CD14-positive monocyte (primary cell): Measurements from ENCODE around the gene RCE1. TPM values are rescaled to one million over a fixed set of nuclear protein-coding genes. Genes with fewer than 3 reads are reported as not detected.

Experiments used
- DNase-seq, 3 donors: peaks; one replicate each; pipeline ENCODE4 v3.0.0-alpha.2; 2011 to 2022
- H2AFZ ChIP-seq: 2 replicates; pipeline ENCODE4 v1.6.0; 2012; ENCODE audit warnings: mild to moderate bottlenecking, low read depth, low read length, inconsistent platforms; ENCODE audit not compliant: insufficient read depth, poor library complexity, severe bottlenecking
- H3K27ac ChIP-seq, 2 donors: 1 replicate in 1 of 2; 2 replicates in 1 of 2; pipeline ENCODE4 v1.5.1; 2012 to 2013; ENCODE audit warnings: low read length in 2 of 2, control low read depth in 1 of 2, inconsistent platforms in 1 of 2, low read depth in 1 of 2, mild to moderate bottlenecking in 1 of 2
- H3K27me3 ChIP-seq, 2 donors: one replicate each; pipeline versions ENCODE4 v1.6.0 to v1.6.1; 2011 to 2013; ENCODE audit warnings: low read length in 2 of 2; ENCODE audit not compliant: control insufficient read depth in 2 of 2, insufficient read depth in 2 of 2
- H3K36me3 ChIP-seq, 2 donors: replicated peaks in 1 of 2; 1 replicate in 1 of 2; 2 replicates in 1 of 2; pipeline versions ENCODE4 v1.5.1 to v1.6.1; 2012 to 2013; ENCODE audit warnings: low read length in 2 of 2, control low read depth in 1 of 2, inconsistent platforms in 1 of 2, mild to moderate bottlenecking in 1 of 2; ENCODE audit not compliant: insufficient read depth in 2 of 2, control insufficient read depth in 1 of 2
- H3K4me1 ChIP-seq, 2 donors: 1 replicate in 1 of 2; 2 replicates in 1 of 2; pipeline versions ENCODE4 v1.5.1 to v1.6.1; 2012 to 2013; ENCODE audit warnings: low read length in 2 of 2, control low read depth in 1 of 2, inconsistent platforms in 1 of 2, mild to moderate bottlenecking in 1 of 2, moderate library complexity in 1 of 2; ENCODE audit not compliant: insufficient read depth in 2 of 2, control insufficient read depth in 1 of 2
- H3K4me2 ChIP-seq: replicated peaks from 2 replicates; pipeline ENCODE3; 2012; ENCODE audit warnings: low read length, moderate library complexity, mild to moderate bottlenecking; ENCODE audit not compliant: poor library complexity, severe bottlenecking; ENCODE audit errors: extremely low read depth
- H3K4me3 ChIP-seq, 3 experiments: fragments of 200-600 bp in 1 of 3; sonication (generic) in 1 of 3; replicated peaks in 1 of 3; 1 replicate in 2 of 3; 2 replicates in 1 of 3; pipeline ENCODE4 v1.5.1; 2011 to 2013; ENCODE audit warnings: low read length in 3 of 3, mild to moderate bottlenecking in 3 of 3, control low read depth in 2 of 3, low read depth in 2 of 3, inconsistent platforms in 1 of 3, moderate library complexity in 1 of 3
- H3K79me2 ChIP-seq: 2 replicates; pipeline ENCODE4 v1.6.0; 2012; ENCODE audit warnings: mild to moderate bottlenecking, control low read depth, inconsistent platforms, low read length, moderate library complexity; ENCODE audit not compliant: insufficient read depth
- H3K9ac ChIP-seq: 2 replicates; pipeline ENCODE4 v1.6.0; 2017; ENCODE audit warnings: low read length, mild to moderate bottlenecking; ENCODE audit not compliant: insufficient read depth, poor library complexity, severe bottlenecking
- H3K9me3 ChIP-seq, 2 donors: replicated peaks in 1 of 2; 1 replicate in 1 of 2; 2 replicates in 1 of 2; pipeline versions ENCODE4 v1.5.1 to v1.6.1; 2012 to 2013; ENCODE audit warnings: low read length in 2 of 2, control low read depth in 1 of 2; ENCODE audit not compliant: control insufficient read depth in 1 of 2, insufficient read depth in 1 of 2
- H4K20me1 ChIP-seq: 2 replicates; pipeline ENCODE4 v1.6.0; 2012; ENCODE audit warnings: mild to moderate bottlenecking, low read length, control low read depth, moderate library complexity; ENCODE audit not compliant: insufficient read depth
- H3K27ac Mint-ChIP-seq, 7 donors: one replicate each; pipeline ENCODE4 v1.8.0; 2020; ENCODE audit warnings: mild to moderate bottlenecking in 7 of 7, mixed read lengths in 7 of 7, moderate library complexity in 6 of 7, inconsistent platforms in 2 of 7
- H3K27me3 Mint-ChIP-seq, 3 donors: one replicate each; pipeline ENCODE4 v1.8.0; 2021 to 2022; ENCODE audit warnings: low read depth in 3 of 3, mild to moderate bottlenecking in 3 of 3, mixed read lengths in 3 of 3, moderate library complexity in 3 of 3, inconsistent platforms in 1 of 3
- H3K36me3 Mint-ChIP-seq, 2 donors: one replicate each; pipeline ENCODE4 v1.8.0; 2020; ENCODE audit warnings: mixed read lengths in 2 of 2, inconsistent platforms in 1 of 2, mild to moderate bottlenecking in 1 of 2
- H3K4me1 Mint-ChIP-seq: one replicate; pipeline ENCODE4 v1.8.0; 2020; ENCODE audit warnings: mild to moderate bottlenecking, mixed read lengths
- H3K4me3 Mint-ChIP-seq, 2 donors: one replicate each; pipeline ENCODE4 v1.8.0; 2020; ENCODE audit warnings: mild to moderate bottlenecking in 2 of 2, mixed read lengths in 2 of 2, moderate library complexity in 1 of 2
- H3K9me3 Mint-ChIP-seq, 7 donors: one replicate each; pipeline ENCODE4 v1.8.0; 2020 to 2022; ENCODE audit warnings: mixed read lengths in 7 of 7, mild to moderate bottlenecking in 6 of 7, moderate library complexity in 6 of 7, inconsistent platforms in 2 of 7
- CTCF ChIP-seq: fragments of 200-600 bp; IDR thresholded peaks from one replicate; pipeline ENCODE4 v1.8.0; 2022; ENCODE audit warnings: antibody characterized with exemption, mild to moderate bottlenecking
- WGBS: methylation state at CpG from one replicate; pipeline ENCODE4 v1.1.5; 2013; ENCODE audit warnings: missing lambda C conversion rate; ENCODE audit not compliant: insufficient coverage; 5-methylcytosine and 5-hydroxymethylcytosine counted together
- intact Hi-C, 2 donors: fragments of 100-400 bp; cut with micrococcal nuclease; formaldehyde crosslinking; loops; one replicate each; pipeline versions ENCODE4 v1.15.0 to v1.15.1; 2023
- polyA plus RNA-seq, 3 donors: library from polyadenylated mRNA; depleted of rRNA in 1 of 3; unstranded in 2 of 3; stranded (reverse) in 1 of 3; fragments of 300-500 nt in 2 of 3; fragments of >200 nt in 1 of 3; fragmentation: Illumina TruSeq in 2 of 3; gene quantifications; 1 replicate in 2 of 3; 2 replicates in 1 of 3; pipeline ENCODE4 v1.2.3, GENCODE V29; 2012 to 2021

RCE1 gene
- polyA plus RNA-seq, 3 donors, result 20.3 to 24.7 (median 22.8) TPM

GRCh38 chr11:66859686-66860448 lies 16.6 kb downstream of the RCE1 start:
- H3K4me2 ChIP-seq, result no peak overlapping the region
- no peak overlapping the region for H2AFZ ChIP-seq
- Mint-ChIP-seq H3K27me3 (no peaks in the 10 kb centered on the region), H3K4me3 (no peak overlapping the region), H3K4me1 (peaks cover 12% of the 10 kb centered on the region), H3K27ac (no peak overlapping the region), H3K36me3 (no peaks in the 10 kb centered on the region), H3K9me3 (no peaks in the 10 kb centered on the region)
- H3K9me3 ChIP-seq, result no peaks in the 10 kb centered on the region
- no peak for TF ChIP-seq CTCF
- peaks cover 13 to 17% of the 10 kb centered on the region in 2 donors for H3K4me1 ChIP-seq
- no peak overlapping the region for H3K4me3 ChIP-seq
- no peak for DNase-seq
- no peak overlapping the region for H3K9ac ChIP-seq
- 89% methylated on average over 24 of the region's 41 CpGs for WGBS
- H3K36me3 ChIP-seq, result no peaks in the 10 kb centered on the region
- intact Hi-C loops, result no loop called here
- H4K20me1 ChIP-seq, result no peaks in the 10 kb centered on the region
- no peak overlapping the region for H3K27ac ChIP-seq
- H3K79me2 ChIP-seq, result peaks cover 3% of the 10 kb centered on the region
- H3K27me3 ChIP-seq, result no peaks in the 10 kb centered on the region

GRCh38 chr11:66860449-66860831 lies 17.2 kb downstream of the RCE1 start:
- no peak overlapping the region for H2AFZ ChIP-seq
- no peaks in the 10 kb centered on the region for H4K20me1 ChIP-seq
- no peak for DNase-seq
- H3K4me3 ChIP-seq, result no peak overlapping the region
- H3K79me2 ChIP-seq, result peaks cover 3% of the 10 kb centered on the region
- Mint-ChIP-seq H3K9me3 (no peaks in the 10 kb centered on the region), H3K36me3 (no peaks in the 10 kb centered on the region), H3K27me3 (no peaks in the 10 kb centered on the region), H3K4me3 (no peak overlapping the region), H3K4me1 (peaks cover 8% of the 10 kb centered on the region), H3K27ac (no peak overlapping the region)
- TF ChIP-seq CTCF, result no peak
- 90% methylated on average over 18 of the region's 18 CpGs for WGBS
- no peaks in the 10 kb centered on the region for H3K27me3 ChIP-seq
- no peaks in the 10 kb centered on the region for H3K36me3 ChIP-seq
- intact Hi-C loops, result no loop called here
- H3K4me1 ChIP-seq, result peaks cover 11 to 14% of the 10 kb centered on the region in 2 donors
- no peak overlapping the region for H3K4me2 ChIP-seq
- no peak overlapping the region for H3K9ac ChIP-seq
- no peaks in the 10 kb centered on the region for H3K9me3 ChIP-seq
- H3K27ac ChIP-seq, result no peak overlapping the region
